Measurements from ENCODE around the gene EFCAB10. TPM values are rescaled to one million over a fixed set of nuclear protein-coding genes. Genes with fewer than 3 reads are reported as not detected.

EFCAB10 gene
- total and polyA plus RNA-seq, 2 of the 13 experiments (the other 11 are each of a cell fraction or from before 2014, with no cell fraction given), result 0.40 TPM; not detected in 1

GRCh38 chr7:105531792-105532671 is 49.3 kb downstream of the EFCAB10 start, which contains the start of gene RINT1 (continued):
- peak; percentile 87 for TF ChIP-seq ZNF318 (CRISPR knock-in tag; IDR thresholded peaks at IDR 0.05)
- no peak for TF ChIP-seq CREB3 (CRISPR knock-in tag; IDR thresholded peaks at IDR 0.05)
- peak; percentile 65; the same call in 1 of the 2 replicates for TF ChIP-seq ZBTB2 (CRISPR knock-in tag; IDR thresholded peaks at IDR 0.05; ENCODE audit: low read depth)
- TF ChIP-seq GZF1 (CRISPR knock-in tag; IDR thresholded peaks at IDR 0.05), result peak; percentile 39; the same call in 1 of the 2 replicates
- peak; percentile 58; the same call in 1 of the 2 replicates for TF ChIP-seq ATF3 (CRISPR knock-in tag; IDR thresholded peaks at IDR 0.05)
- no peak for TF ChIP-seq ZNF513 (CRISPR knock-in tag; conservative IDR thresholded peaks at IDR 0.05)
- TF ChIP-seq KMT2B (CRISPR knock-in tag; IDR thresholded peaks at IDR 0.05), result peak; percentile 96
- TF ChIP-seq ZNF282 (IDR thresholded peaks at IDR 0.05; ENCODE audit: partially characterized antibody), result no peak
- peak; percentile 90; the same call in 1 of the 2 replicates for TF ChIP-seq ZZZ3 (CRISPR knock-in tag; IDR thresholded peaks at IDR 0.05; ENCODE audit: borderline replicate concordance)
- no peak for TF ChIP-seq MTA3 (CRISPR knock-in tag; IDR thresholded peaks at IDR 0.05)
- TF ChIP-seq TMF1 (CRISPR knock-in tag; IDR thresholded peaks at IDR 0.05; ENCODE audit: low read depth), result peak; percentile 36; the same call in 1 of the 2 replicates
- peak; percentile 87 for TF ChIP-seq MED1 (CRISPR knock-in tag; IDR thresholded peaks at IDR 0.05)
- no peak for TF ChIP-seq ZNF839 (CRISPR knock-in tag; IDR thresholded peaks at IDR 0.05; ENCODE audit: borderline replicate concordance)
- peak; percentile 98; the same call in 1 of the 2 replicates for TF ChIP-seq MYNN (CRISPR knock-in tag; IDR thresholded peaks at IDR 0.05; ENCODE audit: low read depth)
- no peak for TF ChIP-seq TRIM24 (CRISPR knock-in tag; IDR thresholded peaks at IDR 0.05)
- no peak; the same call in 1 of the 2 replicates for TF ChIP-seq ZNF136 (CRISPR knock-in tag; IDR thresholded peaks at IDR 0.05; ENCODE audit: low read depth)
